Activated T-cell treated with anti-CD3 and anti-CD28 coated beads, Interleukin-2, amount 50 U/mL, for 1 hour (primary cell): Measurements from ENCODE around the gene WDR11.
"Not testable (repeated sequence)": the region's sequence is repeated elsewhere in the genome, so short reads cannot be mapped to it uniquely, and the experiment has no call there.

Experiments
- DNase-seq: peaks from one replicate; pipeline ENCODE4 v3.0.0-alpha.2; 2020

WDR11 gene

DNA sequence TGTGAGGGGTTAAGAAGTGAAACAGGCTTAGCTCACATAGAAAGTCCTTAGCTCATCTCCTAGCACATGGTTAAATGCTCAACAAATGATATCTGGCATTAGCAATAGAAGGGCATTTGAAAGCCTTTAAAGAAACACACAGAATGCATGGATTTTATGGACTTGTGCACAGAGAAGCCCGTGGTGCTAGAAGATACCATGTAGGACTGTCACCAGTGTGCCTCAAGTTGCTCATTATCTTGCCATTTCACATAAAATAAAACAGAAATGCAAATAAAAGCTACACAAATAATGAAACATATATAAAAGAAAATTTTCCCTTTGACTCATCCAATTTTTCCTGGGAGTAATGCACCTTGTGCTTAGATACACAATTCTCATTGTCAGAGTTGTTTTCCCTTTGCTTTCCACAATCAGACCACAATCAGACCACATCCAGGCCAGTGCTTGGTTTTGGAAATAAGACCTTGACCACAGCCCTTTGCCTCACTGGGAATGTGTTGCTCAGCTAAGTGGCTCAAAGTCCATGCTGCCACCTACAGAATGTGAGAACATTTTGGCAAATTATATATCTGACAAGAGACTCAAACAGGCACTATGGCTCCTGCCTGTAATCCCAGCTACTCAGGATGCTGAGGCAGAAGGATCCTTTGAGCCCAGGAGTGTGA lies 9.5 kb upstream of the WDR11 start:
- no peak for DNase-seq

- no peak for DNase-seq
Measured at GRCh38 chr10:120854388-120854787, 3.2 kb downstream of the WDR11 start.

DNA sequence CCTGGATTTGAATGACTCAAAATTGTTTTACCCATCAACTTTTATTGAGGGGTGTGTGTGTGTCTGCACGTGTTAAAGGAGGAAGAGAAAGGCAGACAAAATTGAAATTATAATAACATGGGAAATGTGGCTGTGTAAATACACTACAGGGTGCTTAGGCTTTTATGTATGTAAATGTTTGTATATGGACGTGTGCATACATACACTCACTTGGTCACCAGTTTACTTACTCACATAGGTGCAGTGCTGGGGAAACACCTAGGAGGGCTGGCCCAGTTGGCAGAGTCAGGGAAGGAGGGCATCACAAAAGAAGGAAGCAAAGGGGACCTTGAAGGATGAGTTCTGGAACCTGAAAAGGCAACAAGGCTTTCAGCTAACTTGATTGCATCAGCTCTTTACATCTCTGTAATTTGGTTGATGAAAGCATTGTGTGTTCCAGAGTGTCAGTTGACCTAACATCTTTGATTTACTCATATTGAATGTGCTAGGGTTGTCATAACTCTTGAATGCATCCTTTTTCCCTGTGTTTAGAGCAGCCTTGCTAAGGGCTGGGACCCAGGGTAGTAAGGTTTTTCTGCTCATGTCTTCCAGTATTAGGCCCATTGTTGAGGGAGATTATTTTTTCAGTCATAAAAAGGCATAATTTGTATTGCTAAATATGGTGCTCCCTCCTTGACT lies 10.2 kb downstream of the WDR11 start:
- DNase-seq = no peak

- DNase-seq = no peak
Measured at GRCh38 chr10:120873741-120874140, 22.6 kb downstream of the WDR11 start.

- DNase-seq = no peak
Measured at GRCh38 chr10:120883071-120883470, 31.9 kb downstream of the WDR11 start.

DNA sequence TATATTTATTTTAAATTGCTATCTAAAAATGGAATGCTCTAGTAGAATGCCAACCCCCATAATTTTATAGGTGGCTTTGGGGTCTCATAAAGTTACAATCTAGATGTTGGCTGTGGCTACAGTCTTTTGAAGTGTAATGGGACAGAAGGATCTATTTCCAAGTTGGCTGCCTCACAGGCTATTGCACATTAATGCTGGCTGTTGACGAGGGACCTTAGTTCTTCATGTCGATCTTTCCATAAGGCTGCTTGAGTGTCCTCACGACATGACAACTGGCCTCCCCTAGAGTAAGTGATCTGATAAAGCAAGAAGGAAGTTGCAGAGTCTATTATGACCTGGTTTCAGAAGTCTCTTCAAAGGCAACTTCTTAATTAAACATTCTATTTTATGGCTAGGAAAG lies 36.3 kb downstream of the WDR11 start:
- no peak for DNase-seq

- DNase-seq = no peak
Measured at GRCh38 chr10:120891365-120891764, 40.2 kb downstream of the WDR11 start.

- no peak for DNase-seq
Measured at GRCh38 chr10:120894556-120894955, 43.4 kb downstream of the WDR11 start.

GRCh38 chr10:120897343-120897742 lies 46.2 kb downstream of the WDR11 start:
- DNase-seq = no peak

DNA sequence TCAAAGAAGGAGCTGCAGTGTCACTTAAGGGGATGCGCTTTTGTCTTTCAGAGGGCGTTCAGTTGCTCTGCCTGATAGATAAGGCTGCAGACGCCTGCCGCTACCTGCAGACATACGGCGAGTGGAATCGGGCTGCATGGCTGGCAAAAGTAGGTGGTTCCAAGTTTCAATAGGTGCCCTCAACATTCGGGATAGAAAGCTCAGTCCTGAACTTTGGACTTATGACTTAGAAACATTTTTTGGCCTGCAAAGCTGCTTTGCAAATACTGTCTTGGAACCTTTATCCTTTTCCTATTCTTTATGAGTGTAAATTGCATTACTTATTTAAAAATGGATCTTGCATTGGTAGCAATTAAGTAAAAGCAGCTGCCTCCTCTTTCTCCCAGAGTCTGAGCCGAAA lies 54.1 kb downstream of the WDR11 start:
- DNase-seq = no peak

- DNase-seq = no peak
Measured at GRCh38 chr10:120917521-120918250, 66.5 kb downstream of the WDR11 start.

DNA sequence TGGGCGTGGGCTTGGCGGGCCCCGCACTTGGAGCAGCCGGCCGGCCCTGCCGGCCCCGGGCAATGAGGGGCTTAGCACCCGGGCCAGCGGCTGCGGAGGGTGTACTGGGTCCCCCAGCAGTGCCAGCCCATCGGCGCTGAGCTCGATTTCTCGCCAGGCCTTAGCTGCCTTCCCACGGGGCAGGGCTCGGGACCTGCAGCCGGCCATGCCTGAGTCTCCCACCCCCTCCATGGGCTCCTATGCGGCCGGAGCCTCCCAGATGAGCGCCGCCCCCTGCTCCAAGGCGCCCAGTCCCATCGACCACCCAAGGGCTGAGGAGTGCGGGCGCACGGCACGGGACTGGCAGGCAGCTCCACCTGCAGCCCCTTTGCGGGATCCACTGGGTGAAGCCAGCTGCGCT lies 72.7 kb downstream of the WDR11 start:
- DNase-seq = not testable (repeated sequence)

DNA sequence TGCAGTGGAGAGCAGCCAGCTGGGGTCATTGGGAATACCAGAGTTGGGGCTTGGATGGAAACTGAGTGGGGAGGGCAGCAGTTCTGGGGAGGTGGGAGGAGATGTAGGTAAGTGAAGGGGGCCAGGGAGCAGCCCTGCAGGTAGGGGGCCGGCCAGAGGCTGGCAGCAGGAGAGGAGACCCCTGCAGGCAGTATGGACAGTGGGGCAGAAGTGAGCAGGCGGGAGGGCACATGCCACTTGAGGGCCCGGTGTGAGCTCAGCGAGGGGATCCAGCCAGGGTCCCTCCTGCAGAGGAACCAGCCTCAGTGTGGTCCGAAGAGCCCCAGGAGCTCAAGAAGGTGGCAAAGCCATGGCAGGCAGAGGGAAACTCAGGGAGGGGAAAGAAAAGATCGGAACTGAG lies 75.4 kb downstream of the WDR11 start:
- no peak for DNase-seq

DNA sequence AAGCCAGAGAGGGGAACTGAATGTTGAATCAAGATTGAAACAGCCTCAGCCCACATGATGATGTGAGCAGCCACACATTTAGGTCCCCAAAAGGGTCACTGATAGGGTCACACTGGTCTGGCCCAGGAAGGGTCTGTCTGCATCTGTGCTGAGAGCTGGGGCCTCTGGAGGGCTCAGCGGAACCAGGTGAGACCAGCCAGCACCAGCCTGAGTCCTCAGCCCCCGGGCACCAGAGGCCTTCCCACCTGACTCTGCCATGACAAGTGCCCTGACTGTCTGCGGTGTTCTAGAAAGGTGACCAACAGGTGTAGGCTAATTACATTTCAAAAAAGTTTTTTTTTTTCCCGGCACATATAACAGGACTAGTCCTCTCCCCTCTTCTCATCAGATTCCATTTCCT lies 76.2 kb downstream of the WDR11 start:
- DNase-seq = no peak

- no peak for DNase-seq
Measured at GRCh38 chr10:120929166-120929565, 78.0 kb downstream of the WDR11 start.

- DNase-seq = no peak
Measured at GRCh38 chr10:120931423-120931822, 80.3 kb downstream of the WDR11 start.

DNA sequence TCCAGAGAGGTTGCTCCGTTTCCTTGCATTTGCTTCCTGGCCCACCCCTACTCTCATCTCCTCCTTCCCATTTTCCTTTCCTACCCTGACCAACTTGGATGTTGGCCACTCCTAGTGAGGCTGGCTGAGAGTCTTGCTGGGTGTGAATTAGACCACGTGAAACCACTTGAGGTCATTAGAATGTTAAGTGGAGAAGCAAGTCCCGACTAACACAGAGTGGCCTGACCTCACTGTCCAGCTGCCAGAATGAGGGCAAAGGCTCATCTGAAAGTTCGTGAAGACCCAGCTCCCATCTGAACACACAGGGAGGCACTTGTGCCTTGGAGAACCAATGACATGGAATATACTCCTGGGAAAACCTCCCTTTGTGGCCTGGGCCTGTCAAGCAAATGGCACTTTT lies 80.8 kb downstream of the WDR11 start:
- DNase-seq = no peak

- no peak for DNase-seq
Measured at GRCh38 chr10:120938822-120939221, 87.7 kb downstream of the WDR11 start.

DNA sequence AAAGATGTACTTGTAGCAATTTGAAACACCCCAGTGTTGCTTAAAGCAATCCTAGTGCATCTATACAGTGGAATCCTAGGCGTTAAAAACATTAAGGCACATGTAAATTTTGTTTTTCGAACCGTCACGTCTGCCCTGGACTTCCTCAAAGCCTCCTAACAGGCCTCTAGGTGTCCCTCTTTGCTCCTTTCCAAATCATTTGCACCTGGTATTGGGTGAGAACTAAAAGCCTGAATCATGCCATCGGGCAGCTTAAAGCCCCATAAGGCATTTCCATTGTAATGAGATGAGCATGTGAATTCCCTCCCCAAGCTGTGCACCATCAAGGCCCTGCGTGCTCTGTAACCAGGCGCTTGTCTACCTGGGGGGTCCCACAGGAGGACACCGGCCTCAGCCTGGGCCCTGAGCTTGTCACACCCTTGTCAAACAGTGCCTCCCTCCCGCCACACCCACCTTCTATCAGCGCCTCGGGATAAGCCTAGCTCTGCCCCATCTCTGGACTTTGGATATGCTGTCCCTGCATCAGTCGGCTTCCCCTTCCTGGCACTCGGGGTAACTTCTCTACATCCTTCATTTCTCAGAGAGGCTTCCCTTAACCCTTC lies 89.2 kb downstream of the WDR11 start:
- DNase-seq = no peak

DNA sequence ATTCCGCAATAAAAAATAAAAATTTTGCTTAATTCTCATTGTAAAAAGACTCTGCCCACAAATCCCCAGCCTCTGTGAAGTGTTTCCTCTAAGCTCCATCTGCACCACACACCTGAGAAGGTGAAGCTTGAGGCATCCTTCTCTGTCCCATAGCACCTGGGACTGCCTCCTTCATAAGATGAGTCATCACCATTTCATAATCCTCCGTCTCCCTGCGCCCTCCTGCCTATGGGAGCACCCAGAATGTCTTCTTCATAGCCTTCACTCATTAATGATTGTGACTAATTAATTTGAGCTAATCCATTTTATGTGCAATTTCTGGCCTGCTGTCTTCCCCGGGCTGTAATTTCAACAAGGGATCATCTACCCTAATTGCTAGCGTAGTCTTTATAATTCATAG lies 90.3 kb downstream of the WDR11 start:
- DNase-seq = no peak

GRCh38 chr10:120942806-120943413 lies 91.7 kb downstream of the WDR11 start:
- DNase-seq = peak; percentile 72

DNA sequence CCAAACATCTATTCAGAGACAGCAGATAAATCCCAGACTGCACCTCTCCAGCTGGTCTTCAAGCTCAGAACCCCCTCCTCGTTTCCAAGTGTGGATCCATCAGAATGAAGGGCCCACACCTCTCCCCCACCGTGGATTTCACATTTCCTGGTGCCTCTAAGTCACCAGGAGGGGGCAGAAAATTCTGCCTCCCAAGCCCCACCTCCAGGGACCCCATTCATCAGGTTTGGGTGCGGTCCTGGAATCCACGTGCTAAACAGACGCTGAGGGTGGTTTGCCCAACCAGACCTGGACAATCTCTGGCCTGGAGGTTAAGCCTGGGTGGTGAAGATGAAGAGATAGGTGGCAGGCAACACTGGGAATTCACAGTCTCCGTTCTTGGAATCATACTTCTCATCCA lies 92.4 kb downstream of the WDR11 start:
- no peak for DNase-seq

DNA sequence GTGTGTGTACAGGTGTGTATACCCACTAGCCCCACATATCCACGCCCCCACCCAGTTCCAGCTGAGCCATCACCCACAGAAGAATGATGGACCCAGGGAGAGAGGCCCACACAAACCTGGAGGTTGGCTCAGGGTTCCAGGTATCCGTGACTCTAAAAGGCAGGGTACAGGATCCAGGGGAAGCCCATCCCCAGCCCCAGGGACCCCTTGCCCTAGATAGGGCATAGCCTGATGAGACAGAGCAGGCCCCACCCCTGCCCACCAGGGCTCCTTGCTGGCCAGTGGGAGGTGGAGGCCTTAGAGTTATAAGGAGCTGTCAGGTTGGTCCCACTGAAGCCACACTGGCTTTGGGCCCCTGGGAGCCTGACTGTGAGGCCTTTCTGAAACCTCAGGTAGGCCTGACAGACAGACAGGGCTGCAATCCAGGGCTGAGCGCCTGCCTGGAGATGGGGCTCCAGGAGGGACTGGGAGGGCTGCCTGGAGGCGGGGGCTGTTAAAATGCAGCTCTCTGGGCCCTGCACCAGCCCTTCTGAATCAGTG lies 93.5 kb downstream of the WDR11 start:
- DNase-seq = no peak
